Renal cortex interstitium (tissue), 3 donors: ENCODE measurements around the gene SP2. TPM values are rescaled to one million over a fixed set of nuclear protein-coding genes. Genes with fewer than 3 reads are reported as not detected.

Experiments used
- polyA plus RNA-seq, 3 donors: library from polyadenylated mRNA; unstranded; fragments of 120-200 nt; gene quantifications; one replicate each; pipeline ENCODE4 v1.2.1, GENCODE V29; 2013; ENCODE audit not compliant: insufficient read length in 3 of 3

The SP2 gene
- polyA plus RNA-seq, 3 donors: 22.4 to 23.8 (median 22.6) TPM

Other genes starting within 250 kb of the SP2 start
- 100 to 1,000 TPM; 228 to 300 (median 256) TPM for gene KPNB1, start 246.3 kb upstream of the SP2 start, polyA plus RNA-seq
- 10 to 100 TPM; 27.4 to 37.7 (median 31.6) TPM for gene TBKBP1, start 202.1 kb upstream of the SP2 start, polyA plus RNA-seq
- under 1 TPM; 0.07 to 0.20 (median 0.12) TPM for gene TBX21, start 163.0 kb upstream of the SP2 start, polyA plus RNA-seq
- gene OSBPL7, start 74.4 kb upstream of the SP2 start, polyA plus RNA-seq: 10 to 100 TPM; 12.5 to 18.6 (median 13.4) TPM
- gene MRPL10, start 64.7 kb upstream of the SP2 start, polyA plus RNA-seq: 10 to 100 TPM; 54.0 to 58.9 (median 58.4) TPM
- 1 to 10 TPM; 2.5 to 3.6 (median 3.4) TPM for gene LRRC46, start 64.6 kb upstream of the SP2 start, polyA plus RNA-seq
- 10 to 100 TPM; 53.5 to 76.2 (median 54.9) TPM for gene SCRN2, start 55.0 kb upstream of the SP2 start, polyA plus RNA-seq
- 1 to 10 TPM; 2.7 to 4.1 (median 3.9) TPM for gene SP6, start 45.1 kb upstream of the SP2 start, polyA plus RNA-seq
- gene PNPO, start 45.3 kb downstream of the SP2 start, polyA plus RNA-seq: 10 to 100 TPM; 20.6 to 23.4 (median 21.7) TPM
- 10 to 100 TPM; 18.0 to 20.6 (median 18.2) TPM for gene PRR15L, start 61.6 kb downstream of the SP2 start, polyA plus RNA-seq
- 100 to 1,000 TPM; 164 to 186 (median 167) TPM for gene CDK5RAP3, start 74.9 kb downstream of the SP2 start, polyA plus RNA-seq
- 10 to 100 TPM; 15.8 to 20.3 (median 19.0) TPM for gene COPZ2, start 141.6 kb downstream of the SP2 start, polyA plus RNA-seq
- gene NFE2L1, start 152.1 kb downstream of the SP2 start, polyA plus RNA-seq: 100 to 1,000 TPM; 232 to 245 (median 232) TPM
- 100 to 1,000 TPM; 166 to 209 (median 197) TPM for gene CBX1, start 205.2 kb downstream of the SP2 start, polyA plus RNA-seq
- gene SNX11, start 211.5 kb downstream of the SP2 start, polyA plus RNA-seq: 10 to 100 TPM; 16.7 to 19.3 (median 19.2) TPM